Measurements from ENCODE around the gene KCNG2. TPM values are rescaled to one million over a fixed set of nuclear protein-coding genes. Genes with fewer than 3 reads are reported as not detected.

The KCNG2 gene
- total RNA-seq, 1 experiment from 2014 or later, result 0.14 TPM

GRCh38 chr18:79914614-79915160 is 116.9 kb downstream of the KCNG2 start:
- Histone ChIP-seq H3K27me3 (ENCODE audit: control insufficient read depth, insufficient read depth, low read length) (no peaks in the 10 kb centered on the region; the same call in 1 of the 2 replicates), H3K36me3 (replicated peaks; ENCODE audit: control insufficient read depth, insufficient read depth, low read length) (no peaks in the 10 kb centered on the region), H3K4me3 (ENCODE audit: insufficient read depth, low read depth, low read length) (no peak overlapping the region)
- peak; percentile 72 for DNase-seq

- DNase-seq, result peak; percentile 85
- H3K36me3 ChIP-seq (replicated peaks; ENCODE audit: control insufficient read depth, insufficient read depth, low read length), result no peaks in the 10 kb centered on the region
- no peaks in the 10 kb centered on the region; the same call in 1 of the 2 replicates for H3K27me3 ChIP-seq (ENCODE audit: control insufficient read depth, insufficient read depth, low read length)
- H3K4me3 ChIP-seq (ENCODE audit: insufficient read depth, low read depth, low read length), result no peak overlapping the region
Observed at GRCh38 chr18:79915161-79916127, 117.7 kb downstream of the KCNG2 start.

GRCh38 chr18:79916128-79916494 is 118.4 kb downstream of the KCNG2 start:
- H3K36me3 ChIP-seq (replicated peaks; ENCODE audit: control insufficient read depth, insufficient read depth, low read length), result no peaks in the 10 kb centered on the region
- no peaks in the 10 kb centered on the region; the same call in 1 of the 2 replicates for H3K27me3 ChIP-seq (ENCODE audit: control insufficient read depth, insufficient read depth, low read length)
- H3K4me3 ChIP-seq (ENCODE audit: insufficient read depth, low read depth, low read length), result no peak overlapping the region
- no peak for DNase-seq

GRCh38 chr18:79916546-79917168 is 118.9 kb downstream of the KCNG2 start:
- DNase-seq, result no peak
- no peak overlapping the region for H3K4me3 ChIP-seq (ENCODE audit: insufficient read depth, low read depth, low read length)
- H3K27me3 ChIP-seq (ENCODE audit: control insufficient read depth, insufficient read depth, low read length), result no peaks in the 10 kb centered on the region
- no peaks in the 10 kb centered on the region for H3K36me3 ChIP-seq (replicated peaks; ENCODE audit: control insufficient read depth, insufficient read depth, low read length)

- DNase-seq, result no peak
- no peaks in the 10 kb centered on the region for H3K27me3 ChIP-seq (ENCODE audit: control insufficient read depth, insufficient read depth, low read length)
- H3K4me3 ChIP-seq (ENCODE audit: insufficient read depth, low read depth, low read length), result no peak overlapping the region
- H3K36me3 ChIP-seq (replicated peaks; ENCODE audit: control insufficient read depth, insufficient read depth, low read length), result no peaks in the 10 kb centered on the region
Observed at GRCh38 chr18:79917169-79917852, 119.6 kb downstream of the KCNG2 start.

- H3K4me3 ChIP-seq (ENCODE audit: insufficient read depth, low read depth, low read length), result no peak overlapping the region
- no peaks in the 10 kb centered on the region for H3K27me3 ChIP-seq (ENCODE audit: control insufficient read depth, insufficient read depth, low read length)
- DNase-seq, result peak; percentile 39
- no peaks in the 10 kb centered on the region for H3K36me3 ChIP-seq (replicated peaks; ENCODE audit: control insufficient read depth, insufficient read depth, low read length)
Observed at GRCh38 chr18:79917853-79918614, 120.3 kb downstream of the KCNG2 start.

GRCh38 chr18:79918615-79919011 is 120.9 kb downstream of the KCNG2 start:
- DNase-seq, result no peak
- Histone ChIP-seq H3K36me3 (replicated peaks; ENCODE audit: control insufficient read depth, insufficient read depth, low read length) (no peaks in the 10 kb centered on the region), H3K4me3 (ENCODE audit: insufficient read depth, low read depth, low read length) (no peak overlapping the region), H3K27me3 (ENCODE audit: control insufficient read depth, insufficient read depth, low read length) (no peaks in the 10 kb centered on the region)

- DNase-seq, result no peak
- H3K36me3 ChIP-seq (replicated peaks; ENCODE audit: control insufficient read depth, insufficient read depth, low read length), result no peaks in the 10 kb centered on the region
- H3K4me3 ChIP-seq (ENCODE audit: insufficient read depth, low read depth, low read length), result no peak overlapping the region
- H3K27me3 ChIP-seq (ENCODE audit: control insufficient read depth, insufficient read depth, low read length), result no peaks in the 10 kb centered on the region
Observed at GRCh38 chr18:79919089-79919488, 121.4 kb downstream of the KCNG2 start.

- Histone ChIP-seq H3K27me3 (ENCODE audit: control insufficient read depth, insufficient read depth, low read length) (no peaks in the 10 kb centered on the region), H3K36me3 (replicated peaks; ENCODE audit: control insufficient read depth, insufficient read depth, low read length) (no peaks in the 10 kb centered on the region), H3K4me3 (ENCODE audit: insufficient read depth, low read depth, low read length) (no peak overlapping the region)
- DNase-seq, result no peak
Observed at GRCh38 chr18:79921984-79922965, 124.5 kb downstream of the KCNG2 start.

- H3K4me3 ChIP-seq (ENCODE audit: insufficient read depth, low read depth, low read length), result no peak overlapping the region
- no peak for DNase-seq
- H3K36me3 ChIP-seq (replicated peaks; ENCODE audit: control insufficient read depth, insufficient read depth, low read length), result no peaks in the 10 kb centered on the region
- no peaks in the 10 kb centered on the region for H3K27me3 ChIP-seq (ENCODE audit: control insufficient read depth, insufficient read depth, low read length)
Observed at GRCh38 chr18:79922971-79923411, 125.3 kb downstream of the KCNG2 start.

GRCh38 chr18:79923896-79924585 is 126.3 kb downstream of the KCNG2 start:
- DNase-seq, result no peak
- Histone ChIP-seq H3K4me3 (ENCODE audit: insufficient read depth, low read depth, low read length) (no peak overlapping the region), H3K36me3 (replicated peaks; ENCODE audit: control insufficient read depth, insufficient read depth, low read length) (no peaks in the 10 kb centered on the region), H3K27me3 (ENCODE audit: control insufficient read depth, insufficient read depth, low read length) (no peaks in the 10 kb centered on the region)

- Histone ChIP-seq H3K27me3 (ENCODE audit: control insufficient read depth, insufficient read depth, low read length) (no peaks in the 10 kb centered on the region), H3K4me3 (ENCODE audit: insufficient read depth, low read depth, low read length) (no peak overlapping the region), H3K36me3 (replicated peaks; ENCODE audit: control insufficient read depth, insufficient read depth, low read length) (no peaks in the 10 kb centered on the region; the same call in 1 of the 2 replicates)
- peak; percentile 67 for DNase-seq
Observed at GRCh38 chr18:79924814-79925731, 127.3 kb downstream of the KCNG2 start.
